Right lobe of liver (tissue), 6 donors: ENCODE results near the gene CACNA1B. TPM values are rescaled to one million over a fixed set of nuclear protein-coding genes. Genes with fewer than 3 reads are reported as not detected.

Experiments
- ATAC-seq, 4 donors: fragments of 200-7000 bp; cut with Tn5 transposase; one replicate each; pipeline ENCODE4 v1.9.1; 2020; ENCODE audit warnings: mild to moderate bottlenecking in 4 of 4, moderate library complexity in 4 of 4
- DNase-seq, 3 donors: peaks; one replicate each; pipeline ENCODE4 v3.0.0-alpha.2; 2020
- H3K27ac ChIP-seq, 3 donors: fragments of 200-600 bp; one replicate each; pipeline ENCODE4 v1.8.0; 2022
- H3K27me3 ChIP-seq, 2 donors: fragments of 200-600 bp; one replicate each; pipeline ENCODE4 v1.8.0; 2022
- H3K36me3 ChIP-seq, 4 donors: fragments of 200-600 bp; sonication (generic) in 1 of 4; one replicate each; pipeline versions ENCODE4 v1.5.1 to v1.8.0; 2017 to 2022; ENCODE audit warnings: control low read depth in 1 of 4
- H3K4me1 ChIP-seq, 4 donors: fragments of 200-600 bp; sonication (generic) in 1 of 4; one replicate each; pipeline versions ENCODE4 v1.5.1 to v1.8.0; 2017 to 2022; ENCODE audit warnings: control low read depth in 1 of 4
- H3K4me3 ChIP-seq, 3 donors: fragments of 200-600 bp; one replicate each; pipeline ENCODE4 v1.8.0; 2022
- H3K9me3 ChIP-seq, 4 donors: fragments of 200-600 bp; sonication (generic) in 1 of 4; one replicate each; pipeline versions ENCODE4 v1.5.1 to v1.8.0; 2017 to 2022; ENCODE audit warnings: control low read depth in 1 of 4
- CTCF ChIP-seq, 4 donors: fragments of 200-600 bp in 3 of 4; fragments of 450-650 bp in 1 of 4; IDR thresholded peaks; one replicate each; pipeline versions ENCODE4 v1.5.1 to v1.8.0; 2016 to 2022; ENCODE audit warnings: antibody characterized with exemption in 4 of 4, mild to moderate bottlenecking in 2 of 4
- POLR2A ChIP-seq: fragments of 450-650 bp; IDR thresholded peaks from one replicate; pipeline ENCODE4 v1.6.1; 2017; ENCODE audit warnings: antibody characterized with exemption, mild to moderate bottlenecking
- WGBS: methylation state at CpG from one replicate; pipeline ENCODE4 v1.1.6; 2018; ENCODE audit warnings: low coverage, low lambda C conversion rate; ENCODE audit not compliant: insufficient coverage; ENCODE audit errors: missing lambda C conversion rate; 5-methylcytosine and 5-hydroxymethylcytosine counted together
- intact Hi-C, 2 donors: fragments of 100-400 bp; cut with DNase I; formaldehyde crosslinking; loops; one replicate each; pipeline versions ENCODE4 v1.11.2 to v1.14.1; 2022
- total RNA-seq, 6 experiments: library from RNA; depleted of rRNA in 2 of 6; stranded (reverse); fragments of >200 nt in 2 of 6; fragmentation: NEBNext Ultra II Directional in 3 of 6; extraction: Animal tissue kit (Norgen Biotek cat#: 25700) in 3 of 6; gene quantifications; one replicate each; pipeline versions ENCODE4 v1.1.0 to v1.2.4, GENCODE V29; 2016 to 2023
- donor health status: DM: no; HTN: yes; CAD: no.
- donor health status: DM: no; HTN: no; CAD: no.
- donor health status: DM: no; HTN: no; CAD: no.
- donor health status: DM: no; HTN: yes; CAD: no.
- donor health status: DM: no; HTN: yes; CAD: no.

Gene CACNA1B
- total RNA-seq, 6 experiments from 2014 or later = not detected

- 25% methylated on average over 4 of the region's 9 CpGs for WGBS
- no peaks in the 10 kb centered on the region for H3K36me3 ChIP-seq
- no peaks in the 10 kb centered on the region for H3K9me3 ChIP-seq
- no peak overlapping the region for H3K4me3 ChIP-seq
- TF ChIP-seq POLR2A (no peak), CTCF (IDR thresholded peaks at IDR 0.05) (no peak)
- intact Hi-C loops = no loop called here
- ATAC-seq = no peak
- DNase-seq = no peak
- H3K4me1 ChIP-seq = no peaks in the 10 kb centered on the region
- no peaks in the 10 kb centered on the region for H3K27me3 ChIP-seq
- H3K27ac ChIP-seq = no peak overlapping the region
Observed at GRCh38 chr9:137918331-137919094, 40.9 kb downstream of the CACNA1B start.

GRCh38 chr9:137919095-137919465 is 41.5 kb downstream of the CACNA1B start:
- intact Hi-C loops = no loop called here
- ATAC-seq = no peak
- no peaks in the 10 kb centered on the region for H3K9me3 ChIP-seq

GRCh38 chr9:137919649-137920141 is 42.1 kb downstream of the CACNA1B start:
- no peaks in the 10 kb centered on the region for H3K4me1 ChIP-seq
- no peaks in the 10 kb centered on the region for H3K9me3 ChIP-seq
- WGBS = 82% methylated on average over 11 of the region's 15 CpGs
- no peaks in the 10 kb centered on the region for H3K27me3 ChIP-seq
- no peak overlapping the region for H3K4me3 ChIP-seq
- no peak for DNase-seq
- H3K27ac ChIP-seq = no peak overlapping the region
- no peak for ATAC-seq
- no peaks in the 10 kb centered on the region for H3K36me3 ChIP-seq
- intact Hi-C loops = no loop called here
- no peak for TF ChIP-seq CTCF (IDR thresholded peaks at IDR 0.05)
- TF ChIP-seq POLR2A = no peak

More at GRCh38 chr9:137919095-137919465, 41.5 kb downstream of the CACNA1B start:
- no peak for DNase-seq
- no peaks in the 10 kb centered on the region for H3K36me3 ChIP-seq
- H3K27ac ChIP-seq = no peak overlapping the region
- H3K4me3 ChIP-seq = no peak overlapping the region
- 82% methylated on average over 6 of the region's 9 CpGs for WGBS
- no peaks in the 10 kb centered on the region for H3K4me1 ChIP-seq
- H3K27me3 ChIP-seq = no peaks in the 10 kb centered on the region
- TF ChIP-seq CTCF (IDR thresholded peaks at IDR 0.05) = no peak
- TF ChIP-seq POLR2A = no peak

DNA sequence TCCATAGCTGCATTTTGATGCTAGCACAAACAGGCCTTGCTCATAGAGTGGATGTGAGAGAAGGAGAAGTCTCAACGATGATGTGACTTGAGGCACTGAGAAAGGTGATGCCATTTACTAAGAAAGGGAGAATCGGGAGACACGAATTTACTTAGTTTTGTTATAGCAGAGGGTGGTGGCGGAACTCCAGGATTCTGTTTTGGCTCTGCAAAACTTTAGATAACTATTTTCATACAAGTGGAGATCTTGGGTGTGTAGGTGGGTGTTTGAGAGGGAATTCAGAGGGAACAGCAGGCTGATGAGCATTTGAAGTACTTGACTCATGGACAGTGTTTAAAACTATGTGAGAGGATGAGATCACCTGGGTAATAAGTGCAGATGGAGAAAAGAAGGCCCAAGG is 43.2 kb downstream of the CACNA1B start:
- no peaks in the 10 kb centered on the region for H3K27me3 ChIP-seq
- DNase-seq (no peak), ATAC-seq (no peak)
- no peak overlapping the region for H3K4me3 ChIP-seq
- no peaks in the 10 kb centered on the region for H3K9me3 ChIP-seq
- H3K27ac ChIP-seq = no peak overlapping the region
- 52% methylated on average over 4 of the region's 4 CpGs for WGBS
- intact Hi-C loops = no loop called here
- H3K4me1 ChIP-seq = no peaks in the 10 kb centered on the region
- H3K36me3 ChIP-seq = no peaks in the 10 kb centered on the region
- TF ChIP-seq POLR2A (no peak), CTCF (IDR thresholded peaks at IDR 0.05) (no peak)
